GM18499 (cell line): ENCODE measurements around the gene SPATA19.

Experiments
- ATAC-seq: cut with Tn5 transposase; IDR thresholded peaks from one replicate; pipeline ENCODE4 v1.9.1; 2021; ENCODE audit warnings: moderate number of reproducible peaks; ENCODE audit not compliant: insufficient read depth, unreplicated experiment

SPATA19 gene

DNA sequence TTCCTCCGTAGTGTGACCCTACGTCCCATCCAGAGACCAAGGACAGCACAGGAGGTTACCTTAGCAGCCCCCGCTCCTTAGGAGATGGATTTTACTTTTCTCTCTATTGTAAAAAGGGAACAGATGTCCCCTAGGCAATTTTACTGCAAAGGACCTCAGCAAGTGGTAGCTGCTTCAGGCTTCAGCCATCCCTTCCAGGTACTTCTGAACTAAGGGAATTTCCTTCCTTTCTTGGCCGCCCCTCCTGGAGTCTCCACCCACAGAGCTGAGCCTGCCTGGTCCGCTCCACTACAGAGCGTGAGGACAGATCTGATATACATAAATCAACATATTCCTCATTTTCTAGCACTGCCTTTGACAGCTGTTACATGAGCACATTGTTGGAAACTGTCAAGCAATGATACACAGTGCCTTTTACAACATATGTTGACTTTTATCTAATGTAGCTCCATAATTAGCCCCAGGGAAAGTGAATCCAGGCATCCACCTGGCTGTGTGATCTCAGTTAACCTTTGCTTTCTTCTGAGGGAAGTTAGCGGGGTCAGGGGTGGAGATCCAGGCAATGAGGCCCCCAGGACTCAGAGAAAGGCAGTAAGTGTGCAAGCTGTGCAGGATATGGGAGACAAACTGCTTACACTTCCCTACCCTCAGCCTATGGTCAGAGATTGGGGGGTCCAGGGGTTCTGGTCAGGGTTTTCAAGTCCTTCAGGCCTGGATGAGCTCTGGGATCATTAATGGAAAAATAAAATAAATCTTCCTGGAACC is 51.9 kb downstream of the SPATA19 start:
- ATAC-seq, result no peak

DNA sequence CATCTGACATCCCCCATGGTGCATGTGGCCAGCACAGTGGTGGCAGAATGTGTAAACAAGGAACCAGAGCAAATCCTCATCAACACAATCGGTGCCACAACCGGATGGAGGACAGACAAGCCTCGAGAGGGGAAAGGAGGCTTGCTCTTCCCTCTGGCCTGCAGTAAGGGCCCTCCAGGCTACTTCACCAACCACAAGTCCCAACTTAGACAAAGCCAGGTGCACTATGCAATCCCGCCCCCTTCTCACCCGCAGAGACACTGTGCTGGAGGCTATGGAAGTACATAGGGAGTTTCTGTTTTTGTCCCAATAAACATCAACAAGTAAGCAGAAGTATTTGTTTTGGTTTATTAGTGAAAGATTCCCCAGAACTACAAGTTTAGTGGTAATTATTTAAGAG is 54.3 kb downstream of the SPATA19 start:
- ATAC-seq, result no peak
